Nephron progenitor cell (in vitro differentiated cells): ENCODE measurements around the gene RERE.
"Not testable (repeated sequence)": the region's sequence is repeated elsewhere in the genome, so short reads cannot be mapped to it uniquely, and the experiment has no call there.

ENCODE experiments used
- DNase-seq: peaks from one replicate; pipeline ENCODE4 v3.0.0; 2021
- H3K27ac Mint-ChIP-seq: 2 replicates; pipeline ENCODE4 v1.8.0; 2021; ENCODE audit warnings: mild to moderate bottlenecking, moderate library complexity, mixed read lengths
- H3K27me3 Mint-ChIP-seq: 2 replicates; pipeline ENCODE4 v1.8.0; 2021; ENCODE audit warnings: mild to moderate bottlenecking, low read depth, mixed read lengths; ENCODE audit not compliant: poor library complexity
- H3K36me3 Mint-ChIP-seq: 2 replicates; pipeline ENCODE4 v1.8.0; 2021; ENCODE audit warnings: low read depth, mixed read lengths
- H3K4me1 Mint-ChIP-seq: 2 replicates; pipeline ENCODE4 v1.8.0; 2021; ENCODE audit warnings: mixed read lengths
- H3K4me3 Mint-ChIP-seq: 2 replicates; pipeline ENCODE4 v1.8.0; 2021; ENCODE audit warnings: mild to moderate bottlenecking, moderate library complexity, mixed read lengths
- H3K9me3 Mint-ChIP-seq: 2 replicates; pipeline ENCODE4 v1.8.0; 2021; ENCODE audit warnings: mild to moderate bottlenecking, moderate library complexity, mixed read lengths
- TF ChIP-seq, protein P1 (sequence below): fragments of 200-600 bp; sonication (generic); IDR thresholded peaks from 2 replicates; pipeline ENCODE4 v1.5.0; 2021; ENCODE audit warnings: antibody characterized with exemption

The RERE gene

GRCh38 chr1:8384088-8384487, 433.4 kb downstream of the RERE start:
- Mint-ChIP-seq H3K9me3 (peaks cover 6% of the 10 kb centered on the region), H3K4me3 (no peak overlapping the region), H3K27me3 (no peaks in the 10 kb centered on the region), H3K4me1 (peaks cover 85% of the 10 kb centered on the region), H3K36me3 (peaks cover 56% of the 10 kb centered on the region), H3K27ac (peak overlapping the region; percentile 97)
- DNase-seq, result no peak
- TF ChIP-seq, protein P1, sequence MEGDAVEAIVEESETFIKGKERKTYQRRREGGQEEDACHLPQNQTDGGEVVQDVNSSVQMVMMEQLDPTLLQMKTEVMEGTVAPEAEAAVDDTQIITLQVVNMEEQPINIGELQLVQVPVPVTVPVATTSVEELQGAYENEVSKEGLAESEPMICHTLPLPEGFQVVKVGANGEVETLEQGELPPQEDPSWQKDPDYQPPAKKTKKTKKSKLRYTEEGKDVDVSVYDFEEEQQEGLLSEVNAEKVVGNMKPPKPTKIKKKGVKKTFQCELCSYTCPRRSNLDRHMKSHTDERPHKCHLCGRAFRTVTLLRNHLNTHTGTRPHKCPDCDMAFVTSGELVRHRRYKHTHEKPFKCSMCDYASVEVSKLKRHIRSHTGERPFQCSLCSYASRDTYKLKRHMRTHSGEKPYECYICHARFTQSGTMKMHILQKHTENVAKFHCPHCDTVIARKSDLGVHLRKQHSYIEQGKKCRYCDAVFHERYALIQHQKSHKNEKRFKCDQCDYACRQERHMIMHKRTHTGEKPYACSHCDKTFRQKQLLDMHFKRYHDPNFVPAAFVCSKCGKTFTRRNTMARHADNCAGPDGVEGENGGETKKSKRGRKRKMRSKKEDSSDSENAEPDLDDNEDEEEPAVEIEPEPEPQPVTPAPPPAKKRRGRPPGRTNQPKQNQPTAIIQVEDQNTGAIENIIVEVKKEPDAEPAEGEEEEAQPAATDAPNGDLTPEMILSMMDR, result no peak

GRCh38 chr1:8382608-8383505, 434.6 kb downstream of the RERE start:
- no peak overlapping the region for H3K4me3 Mint-ChIP-seq

GRCh38 chr1:8382051-8382505, 435.4 kb downstream of the RERE start:
- DNase-seq, result peak; percentile 27
- Mint-ChIP-seq H3K4me3 (peak overlapping the region; percentile 42), H3K4me1 (peaks cover 93% of the 10 kb centered on the region), H3K27ac (peak overlapping the region; percentile 94), H3K36me3 (peaks cover 57% of the 10 kb centered on the region), H3K9me3 (no peaks in the 10 kb centered on the region), H3K27me3 (no peaks in the 10 kb centered on the region)
- TF ChIP-seq, protein P1, result no peak

More at GRCh38 chr1:8382608-8383505, 434.6 kb downstream of the RERE start:
- TF ChIP-seq, protein P1, result no peak
- Mint-ChIP-seq H3K9me3 (peaks cover under 1% of the 10 kb centered on the region), H3K27me3 (no peaks in the 10 kb centered on the region), H3K27ac (peak overlapping the region; percentile 94), H3K4me1 (peaks cover 91% of the 10 kb centered on the region), H3K36me3 (peaks cover 58% of the 10 kb centered on the region)
- DNase-seq, result no peak

DNA sequence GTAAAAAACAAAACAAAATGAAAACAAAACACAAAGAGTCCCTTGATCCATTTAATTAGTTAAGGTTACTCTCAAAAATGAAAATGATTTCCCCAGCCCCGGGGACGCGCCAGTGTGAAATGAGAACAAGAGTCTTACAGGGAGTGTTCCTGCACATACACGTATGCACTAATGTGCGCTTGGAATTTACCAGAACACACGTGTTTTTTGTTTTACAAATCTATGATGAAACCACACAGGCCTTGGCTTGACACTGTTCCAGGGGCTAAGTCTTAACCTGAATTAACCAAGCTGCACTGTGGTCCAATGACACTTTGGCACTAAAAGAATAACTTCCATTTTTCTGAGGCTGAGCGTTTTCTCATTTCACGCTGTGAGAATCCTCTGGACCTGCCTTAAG, 435.8 kb downstream of the RERE start:
- TF ChIP-seq, protein P1, result no peak
- H3K9me3 Mint-ChIP-seq, result no peaks in the 10 kb centered on the region
- H3K27me3 Mint-ChIP-seq, result no peaks in the 10 kb centered on the region
- no peak for DNase-seq
- H3K4me3 Mint-ChIP-seq, result peak overlapping the region; percentile 42
- H3K27ac Mint-ChIP-seq, result peak overlapping the region; percentile 94
- H3K4me1 Mint-ChIP-seq, result peaks cover 90% of the 10 kb centered on the region
- H3K36me3 Mint-ChIP-seq, result peaks cover 52% of the 10 kb centered on the region

- H3K27me3 Mint-ChIP-seq, H3K4me3 Mint-ChIP-seq, DNase-seq, H3K27ac Mint-ChIP-seq, H3K9me3 Mint-ChIP-seq: not testable (repeated sequence)
- peaks cover 92% of the 10 kb centered on the region for H3K4me1 Mint-ChIP-seq
- H3K36me3 Mint-ChIP-seq, result peaks cover 47% of the 10 kb centered on the region
Observed at GRCh38 chr1:8380310-8380709, 437.1 kb downstream of the RERE start.

DNA sequence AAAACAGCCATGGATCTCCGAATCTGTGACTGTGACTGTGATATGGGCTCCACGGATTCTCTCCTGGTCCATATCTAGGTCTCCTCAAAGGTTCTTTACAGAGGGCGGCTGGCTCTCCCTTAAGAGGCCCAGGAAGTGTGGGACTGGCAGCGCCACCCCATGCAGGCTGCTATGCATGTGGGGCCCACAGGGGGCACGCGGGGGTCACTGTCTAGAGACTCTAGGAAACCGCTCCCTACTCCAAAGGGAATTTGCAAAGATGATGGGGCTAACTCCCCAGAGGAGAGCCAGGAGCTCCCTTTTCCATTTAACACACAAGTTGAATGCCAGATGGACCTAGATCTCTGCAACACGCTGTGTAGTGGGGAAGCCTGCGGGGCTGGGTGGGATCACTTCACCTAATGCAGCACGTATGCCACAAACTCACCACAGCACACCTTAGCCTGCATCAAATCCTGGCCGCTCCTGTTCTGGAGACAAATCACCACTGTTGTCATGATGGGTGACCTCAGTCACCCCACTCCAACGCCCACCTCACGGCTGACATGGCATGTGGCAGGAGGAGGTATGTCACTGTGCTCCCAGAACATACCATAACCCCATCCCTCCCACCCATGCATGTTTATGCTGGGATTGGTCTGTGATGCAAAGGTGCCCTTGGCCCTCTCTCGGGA, 437.8 kb downstream of the RERE start:
- Mint-ChIP-seq H3K36me3 (peaks cover 40% of the 10 kb centered on the region), H3K4me1 (peaks cover 92% of the 10 kb centered on the region), H3K4me3 (no peak overlapping the region), H3K9me3 (no peaks in the 10 kb centered on the region), H3K27me3 (no peaks in the 10 kb centered on the region), H3K27ac (peak overlapping the region; percentile 100)
- TF ChIP-seq, protein P1, result no peak
- no peak for DNase-seq
